Sigmoid colon (tissue), 4 donors: ENCODE data around the gene MLLT3.

ENCODE experiments used
- CTCF ChIP-seq, 4 experiments: fragments of 450-650 bp in 3 of 4; fragments of 200-600 bp in 1 of 4; IDR thresholded peaks; one replicate each; pipeline ENCODE4 v1.5.1; 2016 to 2019; ENCODE audit warnings: antibody characterized with exemption in 4 of 4, mild to moderate bottlenecking in 3 of 4, moderate library complexity in 2 of 4
- POLR2AphosphoS5 ChIP-seq, 4 donors: sonication (generic); formaldehyde crosslinking; IDR thresholded peaks; one replicate each; pipeline ENCODE4 v1.6.1; 2017; ENCODE audit warnings: antibody characterized with exemption in 4 of 4

GRCh38 chr9:20557890-20558565, 64.3 kb downstream of the MLLT3 start:
- TF ChIP-seq POLR2AphosphoS5 (IDR thresholded peaks at IDR 0.05) (no peak), CTCF (IDR thresholded peaks at IDR 0.05) (no peak)
